Transverse colon (tissue), 4 donors: Measurements from ENCODE around the gene ZNF500. TPM values are rescaled to one million over a fixed set of nuclear protein-coding genes. Genes with fewer than 3 reads are reported as not detected.

ENCODE experiments used
- DNase-seq: peaks from one replicate; pipeline ENCODE4 v3.0.0-alpha.2; 2019
- H3K27ac ChIP-seq, 4 donors: fragments of 200-600 bp; sonication (generic); 2 replicates each; pipeline ENCODE4 v1.5.1; 2016 to 2018; ENCODE audit warnings: inconsistent platforms in 4 of 4
- H3K27me3 ChIP-seq: fragments of 200-600 bp; sonication (generic); 2 replicates; pipeline ENCODE4 v1.5.1; 2017; ENCODE audit warnings: inconsistent platforms
- H3K36me3 ChIP-seq, 4 donors: fragments of 200-600 bp; sonication (generic); 2 replicates each; pipeline ENCODE4 v1.5.1; 2017 to 2019; ENCODE audit warnings: inconsistent platforms in 4 of 4
- H3K4me1 ChIP-seq, 4 donors: fragments of 200-600 bp; sonication (generic); 2 replicates each; pipeline ENCODE4 v1.5.1; 2017 to 2020; ENCODE audit warnings: inconsistent platforms in 4 of 4
- H3K4me3 ChIP-seq, 4 donors: fragments of 200-600 bp; sonication (generic); 1 replicate in 1 of 4; 2 replicates in 3 of 4; pipeline versions ENCODE4 v1.5.1 to v1.6.1; 2017 to 2019; ENCODE audit warnings: inconsistent platforms in 4 of 4
- H3K9me3 ChIP-seq, 2 donors: fragments of 200-600 bp; sonication (generic); 2 replicates each; pipeline ENCODE4 v1.5.1; 2017 to 2019; ENCODE audit warnings: inconsistent platforms in 2 of 2
- EP300 ChIP-seq: sonication (generic); formaldehyde crosslinking; IDR thresholded peaks from one replicate; pipeline ENCODE4 v1.6.1; 2017; ENCODE audit warnings: antibody characterized with exemption, low read depth
- POLR2A ChIP-seq: fragments of 450-650 bp; IDR thresholded peaks from one replicate; pipeline ENCODE4 v1.6.1; 2016; ENCODE audit warnings: antibody characterized with exemption, mild to moderate bottlenecking, moderate library complexity
- POLR2AphosphoS5 ChIP-seq, 3 donors: sonication (generic); formaldehyde crosslinking; IDR thresholded peaks; one replicate each; pipeline ENCODE4 v1.6.1; 2016; ENCODE audit warnings: antibody characterized with exemption in 3 of 3
- WGBS, 2 donors: methylation state at CpG; one replicate each; pipeline ENCODE4 v1.1.5; 2018; ENCODE audit warnings: low coverage in 1 of 2; 5-methylcytosine and 5-hydroxymethylcytosine counted together
- in situ Hi-C, 4 donors: fragments of 200-750 bp; cut with MboI; loops; one replicate each; pipeline versions ENCODE4 v1.15.0 to v1.15.1; 2017; ENCODE audit warnings: low sequenced_read_pairs in 3 of 4, low pct_ligation_motif_present in 1 of 4, low pct_unique_long_range_greater_than_20kb in 1 of 4
- intact Hi-C: fragments of 100-400 bp; cut with DNase I; formaldehyde crosslinking; loops from one replicate; pipeline ENCODE4 v1.15.1; 2023; ENCODE audit warnings: low total_unique reads
- total RNA-seq, 4 donors: library from RNA; depleted of rRNA; stranded (reverse); fragments of >200 nt; gene quantifications; one replicate each; pipeline ENCODE4 v1.1.0, GENCODE V29; 2016
- TF ChIP-seq, protein P1 (sequence below), 5 experiments: fragments of 200-600 bp in 3 of 5; fragments of 450-650 bp in 2 of 5; sonication (generic) in 3 of 5; IDR thresholded peaks; 1 replicate in 2 of 5; 2 replicates in 3 of 5; pipeline ENCODE4 v1.5.1; 2016 to 2017; ENCODE audit warnings: antibody characterized with exemption in 5 of 5, inconsistent platforms in 3 of 5, mild to moderate bottlenecking in 2 of 5, moderate library complexity in 1 of 5

ZNF500 gene
- total RNA-seq, 4 donors from 2014 or later = 9.7 to 31.2 (median 11.6) TPM

DNA sequence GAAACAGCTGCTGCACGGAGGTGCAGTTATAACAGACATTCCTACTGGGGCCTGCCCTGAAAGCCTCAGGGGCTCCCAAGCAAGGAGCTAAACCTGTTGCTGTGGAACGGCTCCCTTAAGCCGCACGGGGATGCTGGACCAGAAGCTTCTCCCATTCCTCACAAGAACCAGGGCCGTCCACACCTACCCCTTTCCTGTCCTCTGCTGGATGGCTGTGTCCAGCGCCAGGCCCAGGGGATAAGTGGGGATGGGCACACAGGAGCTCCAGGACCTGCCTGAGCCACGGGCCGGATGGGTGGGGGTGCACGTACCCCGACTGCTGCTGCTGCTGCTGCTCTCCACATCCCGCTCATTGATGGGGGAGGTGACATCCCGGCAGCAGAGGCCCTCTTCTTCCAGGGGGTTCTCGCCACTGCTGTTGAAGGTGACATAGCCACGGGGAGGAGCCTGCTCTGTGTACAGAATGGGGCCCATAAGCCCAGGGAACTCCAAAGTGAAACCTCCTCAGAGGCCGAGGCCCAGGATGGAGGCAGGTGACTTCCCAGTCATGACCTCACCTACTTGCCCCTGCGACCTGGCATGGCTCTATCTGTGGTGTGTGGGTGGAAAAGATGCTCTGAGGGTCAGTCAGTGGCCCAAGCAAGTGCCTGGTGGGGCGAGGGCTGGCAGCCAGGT lies 65.0 kb downstream of the ZNF500 start:
- Histone ChIP-seq H3K9me3 (no peaks in the 10 kb centered on the region), H3K27me3 (no peaks in the 10 kb centered on the region), H3K4me3 (no peak overlapping the region), H3K27ac (peak overlapping the region; percentile 72 to 83 (median 78)), H3K36me3 (peaks cover 0 to 11% (median 3%) of the 10 kb centered on the region in 4 donors), H3K4me1 (peaks cover 0 to 18% (median 18%) of the 10 kb centered on the region in 4 donors)
- intact Hi-C loops = no loop called here
- in situ Hi-C loops = no loop called here
- no peak for TF ChIP-seq POLR2AphosphoS5 (IDR thresholded peaks at IDR 0.05)
- DNase-seq = no peak
- 64% methylated on average over 17 of the region's 17 CpGs; no CpG with 5 or more reads in 1 of the 2 donors for WGBS, 2 donors

DNA sequence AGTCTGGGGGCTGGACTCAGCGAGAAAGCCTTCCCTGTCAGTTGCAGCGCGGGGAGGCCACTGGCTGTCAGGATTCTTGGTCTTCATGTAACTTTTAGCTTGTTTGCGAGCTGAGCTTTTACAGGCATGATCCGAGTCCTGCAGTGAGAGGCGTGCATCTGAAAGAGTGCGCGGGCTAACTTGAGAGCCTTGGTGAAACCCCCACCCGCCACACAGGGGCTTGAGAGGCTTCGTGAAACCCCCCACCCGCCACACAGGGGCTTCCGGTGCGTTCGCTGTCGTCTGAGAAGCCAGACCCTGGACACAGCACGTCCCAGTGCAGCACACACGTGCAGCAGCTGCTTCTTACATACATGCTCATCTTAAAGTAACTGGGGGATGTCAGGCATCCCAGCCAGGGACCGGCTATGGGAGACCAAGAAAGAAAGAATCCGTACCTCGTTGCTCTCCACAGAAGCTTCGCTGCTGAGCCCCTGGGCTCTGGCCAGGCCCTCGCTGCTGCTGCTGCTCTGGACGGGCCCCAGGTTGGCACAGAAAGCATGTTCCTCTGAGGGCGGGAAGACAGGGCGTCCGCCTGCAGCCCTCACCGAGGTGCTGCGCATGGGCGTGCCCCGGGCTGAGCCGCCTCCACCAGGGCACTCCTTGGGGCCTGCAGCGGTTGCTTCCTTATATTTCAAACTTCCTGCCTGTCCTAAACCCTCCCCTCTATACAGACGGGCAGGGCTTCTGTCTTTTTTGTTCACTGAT lies 65.8 kb downstream of the ZNF500 start:
- no peaks in the 10 kb centered on the region for H3K27me3 ChIP-seq
- DNase-seq = peak; percentile 79
- H3K36me3 ChIP-seq = peaks cover 0 to 11% (median 3%) of the 10 kb centered on the region in 4 donors
- TF ChIP-seq, protein P1, sequence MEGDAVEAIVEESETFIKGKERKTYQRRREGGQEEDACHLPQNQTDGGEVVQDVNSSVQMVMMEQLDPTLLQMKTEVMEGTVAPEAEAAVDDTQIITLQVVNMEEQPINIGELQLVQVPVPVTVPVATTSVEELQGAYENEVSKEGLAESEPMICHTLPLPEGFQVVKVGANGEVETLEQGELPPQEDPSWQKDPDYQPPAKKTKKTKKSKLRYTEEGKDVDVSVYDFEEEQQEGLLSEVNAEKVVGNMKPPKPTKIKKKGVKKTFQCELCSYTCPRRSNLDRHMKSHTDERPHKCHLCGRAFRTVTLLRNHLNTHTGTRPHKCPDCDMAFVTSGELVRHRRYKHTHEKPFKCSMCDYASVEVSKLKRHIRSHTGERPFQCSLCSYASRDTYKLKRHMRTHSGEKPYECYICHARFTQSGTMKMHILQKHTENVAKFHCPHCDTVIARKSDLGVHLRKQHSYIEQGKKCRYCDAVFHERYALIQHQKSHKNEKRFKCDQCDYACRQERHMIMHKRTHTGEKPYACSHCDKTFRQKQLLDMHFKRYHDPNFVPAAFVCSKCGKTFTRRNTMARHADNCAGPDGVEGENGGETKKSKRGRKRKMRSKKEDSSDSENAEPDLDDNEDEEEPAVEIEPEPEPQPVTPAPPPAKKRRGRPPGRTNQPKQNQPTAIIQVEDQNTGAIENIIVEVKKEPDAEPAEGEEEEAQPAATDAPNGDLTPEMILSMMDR (IDR thresholded peaks at IDR 0.05) = no peak
- TF ChIP-seq POLR2A = no peak
- no peak for TF ChIP-seq POLR2AphosphoS5 (IDR thresholded peaks at IDR 0.05)
- no peak for TF ChIP-seq EP300
- H3K4me3 ChIP-seq = no peak overlapping the region
- peak overlapping the region; percentile 72 to 83 (median 78) for H3K27ac ChIP-seq
- intact Hi-C loops (no loop called here), in situ Hi-C loops (no loop called here)
- peaks cover 0 to 18% (median 18%) of the 10 kb centered on the region in 4 donors for H3K4me1 ChIP-seq
- WGBS, 2 donors = 70% methylated on average over 33 of the region's 33 CpGs; no CpG with 5 or more reads in 1 of the 2 donors
- H3K9me3 ChIP-seq = no peaks in the 10 kb centered on the region

DNA sequence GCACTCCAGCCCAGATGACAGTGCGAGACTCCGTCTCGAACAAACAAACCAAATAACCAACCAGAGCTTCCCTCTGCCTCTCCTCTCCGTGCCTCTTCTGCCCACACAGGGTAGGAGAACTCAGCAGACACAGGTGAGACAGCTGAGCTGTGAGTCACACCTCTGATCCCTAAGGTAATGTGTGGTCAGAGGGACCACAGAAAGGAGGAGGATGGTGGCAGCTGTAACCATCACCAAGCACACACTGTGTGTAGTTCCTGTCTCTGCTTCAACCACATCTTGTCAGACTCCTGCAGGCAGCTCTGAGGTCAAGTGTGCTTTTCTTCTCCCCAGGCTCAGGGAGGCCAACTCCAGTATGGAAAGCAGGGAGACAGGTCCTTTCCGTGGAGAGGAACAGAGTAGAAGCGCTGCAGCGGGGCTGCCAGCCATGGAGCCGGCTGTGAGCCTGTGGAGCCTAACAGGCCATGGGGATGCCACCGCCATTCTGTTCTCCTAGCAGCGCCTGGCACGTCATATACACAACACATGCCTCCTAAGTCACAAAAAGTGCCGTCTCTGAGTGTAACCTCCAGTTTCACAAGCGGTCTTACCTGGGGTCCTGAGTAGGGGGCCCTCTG lies 66.5 kb downstream of the ZNF500 start:
- H3K4me3 ChIP-seq = no peak overlapping the region
- H3K36me3 ChIP-seq = peaks cover 0 to 11% (median 3%) of the 10 kb centered on the region in 4 donors
- H3K9me3 ChIP-seq = no peaks in the 10 kb centered on the region
- peaks cover 0 to 20% (median 18%) of the 10 kb centered on the region in 4 donors for H3K4me1 ChIP-seq
- in situ Hi-C loops = no loop called here
- no peak for DNase-seq
- intact Hi-C loops = no loop called here
- no peak overlapping the region for H3K27ac ChIP-seq
- WGBS, 2 donors = 93 to 100% methylated on average over 1 to 13 of the region's 13 CpGs
- no peaks in the 10 kb centered on the region for H3K27me3 ChIP-seq
- TF ChIP-seq, protein P1 (IDR thresholded peaks at IDR 0.05) = no peak
- TF ChIP-seq EP300 (no peak), POLR2AphosphoS5 (IDR thresholded peaks at IDR 0.05) (no peak), POLR2A (no peak)

DNA sequence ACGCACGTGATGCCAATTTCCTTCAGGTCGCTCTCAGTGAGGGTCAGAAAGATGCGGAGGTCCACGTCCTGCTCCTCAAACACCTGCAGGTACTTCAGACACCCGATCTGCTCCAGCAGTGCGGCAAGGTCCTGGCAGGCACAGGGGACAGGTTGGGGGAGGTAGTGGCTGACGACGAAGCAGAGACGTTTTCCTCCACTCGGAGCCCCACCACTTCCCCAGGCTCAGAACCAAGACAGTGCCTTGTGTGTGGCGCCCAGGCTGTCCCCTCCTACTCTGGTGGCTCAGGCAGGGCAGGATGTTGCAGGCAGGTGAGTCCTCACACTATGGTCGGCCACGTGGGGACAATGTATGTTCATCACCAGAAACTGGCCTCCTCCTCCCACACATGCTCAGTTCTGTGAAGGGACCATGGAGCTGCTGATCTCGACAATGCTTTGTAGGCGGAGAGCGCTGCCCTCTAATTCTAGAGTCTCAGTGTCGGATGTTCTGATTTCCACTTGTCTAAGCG lies 67.9 kb downstream of the ZNF500 start:
- in situ Hi-C loops (no loop called here), intact Hi-C loops (no loop called here)
- 93 to 100% methylated on average over 2 to 19 of the region's 19 CpGs for WGBS, 2 donors
- DNase-seq = no peak
- Histone ChIP-seq H3K4me1 (peaks cover 7 to 33% (median 28%) of the 10 kb centered on the region in 4 donors), H3K27ac (no peak overlapping the region), H3K9me3 (no peaks in the 10 kb centered on the region), H3K36me3 (peaks cover 0 to 4% (median 1%) of the 10 kb centered on the region in 4 donors), H3K4me3 (no peak overlapping the region), H3K27me3 (no peaks in the 10 kb centered on the region)
- no peak for TF ChIP-seq POLR2AphosphoS5 (IDR thresholded peaks at IDR 0.05)
- TF ChIP-seq EP300 = no peak
- TF ChIP-seq, protein P1 (IDR thresholded peaks at IDR 0.05) = no peak
- TF ChIP-seq POLR2A = no peak
